Endothelial cell of umbilical vein (primary cell): Measurements from ENCODE around the gene PPCDC.

Source experiments
- EZH2 ChIP-seq: IDR thresholded peaks from 2 replicates; pipeline ENCODE4 v1.6.1; 2012; ENCODE audit warnings: borderline replicate concordance, low read depth, mild to moderate bottlenecking, moderate library complexity, low read length, inconsistent platforms; ENCODE audit not compliant: severe bottlenecking
- FOS ChIP-seq: IDR thresholded peaks from 2 replicates; pipeline ENCODE4 v1.6.1; 2011; ENCODE audit warnings: mild to moderate bottlenecking, low read length, moderate library complexity, borderline replicate concordance; ENCODE audit not compliant: insufficient read depth
- GATA2 ChIP-seq: IDR thresholded peaks from 2 replicates; pipeline ENCODE4 v1.7.0; 2011; ENCODE audit warnings: low read depth, mild to moderate bottlenecking, moderate library complexity, mixed read lengths, low read length; ENCODE audit not compliant: insufficient read length, insufficient read depth
- JUN ChIP-seq: IDR thresholded peaks from 2 replicates; pipeline ENCODE4 v1.6.1; 2011; ENCODE audit warnings: borderline replicate concordance, low read depth; ENCODE audit not compliant: insufficient read length, insufficient read depth
- MAX ChIP-seq: IDR thresholded peaks from 2 replicates; pipeline ENCODE4 v1.6.1; 2011; ENCODE audit not compliant: insufficient read depth, insufficient read length
- MYC ChIP-seq: IDR thresholded peaks from one replicate; pipeline ENCODE4 v1.6.1; 2011; ENCODE audit warnings: mild to moderate bottlenecking, low read depth, low read length
- POLR2A ChIP-seq: IDR thresholded peaks from 2 replicates; pipeline ENCODE4 v1.6.1; 2012; ENCODE audit warnings: low read depth, mild to moderate bottlenecking, control low read depth, low read length
- POLR2AphosphoS5 ChIP-seq: IDR thresholded peaks from 2 replicates; pipeline ENCODE4 v1.6.1; 2012; ENCODE audit warnings: low read depth, mild to moderate bottlenecking, control low read depth, low read length, moderate library complexity; ENCODE audit not compliant: insufficient read depth
- TF ChIP-seq, protein P1 (sequence below), 2 donors: IDR thresholded peaks; 1 replicate in 1 of 2; 2 replicates in 1 of 2; pipeline ENCODE4 v1.5.1; 2011; ENCODE audit warnings: low read length in 2 of 2, mild to moderate bottlenecking in 2 of 2, moderate library complexity in 2 of 2, control low read depth in 1 of 2, inconsistent platforms in 1 of 2, low read depth in 1 of 2; ENCODE audit not compliant: insufficient read depth in 1 of 2; ENCODE audit errors: extremely low read depth in 1 of 2

DNA sequence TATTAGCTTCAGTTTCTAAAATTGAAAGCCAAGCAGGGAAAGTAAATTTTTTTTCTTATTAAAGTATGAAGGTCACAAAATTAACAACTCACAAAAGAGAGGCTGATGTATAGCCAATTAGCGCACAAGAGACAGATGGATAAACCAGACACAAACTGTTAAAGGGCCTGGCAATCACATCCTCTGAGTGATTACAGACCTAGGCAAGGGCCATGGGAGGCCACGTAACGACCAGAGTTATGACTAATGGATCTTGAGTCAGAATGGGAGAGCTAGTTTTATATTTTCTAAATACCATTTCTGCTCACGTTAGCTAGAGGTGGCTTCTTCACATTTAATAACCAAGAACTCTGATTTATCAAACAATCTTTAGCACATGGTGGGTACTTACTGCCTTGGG, 45.8 kb upstream of the PPCDC start:
- TF ChIP-seq, protein P1, sequence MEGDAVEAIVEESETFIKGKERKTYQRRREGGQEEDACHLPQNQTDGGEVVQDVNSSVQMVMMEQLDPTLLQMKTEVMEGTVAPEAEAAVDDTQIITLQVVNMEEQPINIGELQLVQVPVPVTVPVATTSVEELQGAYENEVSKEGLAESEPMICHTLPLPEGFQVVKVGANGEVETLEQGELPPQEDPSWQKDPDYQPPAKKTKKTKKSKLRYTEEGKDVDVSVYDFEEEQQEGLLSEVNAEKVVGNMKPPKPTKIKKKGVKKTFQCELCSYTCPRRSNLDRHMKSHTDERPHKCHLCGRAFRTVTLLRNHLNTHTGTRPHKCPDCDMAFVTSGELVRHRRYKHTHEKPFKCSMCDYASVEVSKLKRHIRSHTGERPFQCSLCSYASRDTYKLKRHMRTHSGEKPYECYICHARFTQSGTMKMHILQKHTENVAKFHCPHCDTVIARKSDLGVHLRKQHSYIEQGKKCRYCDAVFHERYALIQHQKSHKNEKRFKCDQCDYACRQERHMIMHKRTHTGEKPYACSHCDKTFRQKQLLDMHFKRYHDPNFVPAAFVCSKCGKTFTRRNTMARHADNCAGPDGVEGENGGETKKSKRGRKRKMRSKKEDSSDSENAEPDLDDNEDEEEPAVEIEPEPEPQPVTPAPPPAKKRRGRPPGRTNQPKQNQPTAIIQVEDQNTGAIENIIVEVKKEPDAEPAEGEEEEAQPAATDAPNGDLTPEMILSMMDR (IDR thresholded peaks at IDR 0.05; ENCODE audit: extremely low read depth in 1 of 2, insufficient read depth in 1 of 2, low read depth in 1 of 2, low read length in 2 of 2) = no peak
- TF ChIP-seq POLR2A (no peak), POLR2AphosphoS5 (no peak), EZH2 (no peak), MAX (no peak), FOS (no peak), GATA2 (no peak), MYC (no peak), JUN (no peak)
